NT2/D1 (cell line): Measurements from ENCODE around the gene CUEDC2.

ENCODE experiments used
- SUZ12 ChIP-seq: IDR thresholded peaks from 2 replicates; pipeline ENCODE4 v1.6.1; 2011; ENCODE audit not compliant: insufficient read length, insufficient read depth; ENCODE audit errors: extremely low read depth
- YY1 ChIP-seq: IDR thresholded peaks from 2 replicates; pipeline ENCODE4 v1.6.1; 2011; ENCODE audit not compliant: insufficient read length, insufficient read depth
- ZNF274 ChIP-seq: IDR thresholded peaks from 2 replicates; pipeline ENCODE4 v1.6.1; 2011; ENCODE audit warnings: mild to moderate bottlenecking, low read depth, low read length

- no peak for TF ChIP-seq ZNF274
- TF ChIP-seq YY1 = no peak
- no peak for TF ChIP-seq SUZ12
These were observed 20.4 kb upstream of the CUEDC2 start for GRCh38 chr10:102452672-102453340.
